Peyer's patch (tissue), 4 donors: ENCODE measurements around the gene TRMT61A.

Experiments
- POLR2A ChIP-seq, 2 donors: fragments of 450-650 bp; IDR thresholded peaks; one replicate each; pipeline ENCODE4 v1.5.1; 2017; ENCODE audit warnings: antibody characterized with exemption in 2 of 2, mild to moderate bottlenecking in 2 of 2, moderate library complexity in 2 of 2
- TF ChIP-seq, protein P1 (sequence below), 6 experiments: fragments of 450-650 bp in 4 of 6; fragments of 200-600 bp in 2 of 6; sonication (generic) in 1 of 6; IDR thresholded peaks; one replicate each; pipeline ENCODE4 v1.5.1; 2017 to 2019; ENCODE audit warnings: antibody characterized with exemption in 6 of 6, mild to moderate bottlenecking in 3 of 6, moderate library complexity in 1 of 6

DNA sequence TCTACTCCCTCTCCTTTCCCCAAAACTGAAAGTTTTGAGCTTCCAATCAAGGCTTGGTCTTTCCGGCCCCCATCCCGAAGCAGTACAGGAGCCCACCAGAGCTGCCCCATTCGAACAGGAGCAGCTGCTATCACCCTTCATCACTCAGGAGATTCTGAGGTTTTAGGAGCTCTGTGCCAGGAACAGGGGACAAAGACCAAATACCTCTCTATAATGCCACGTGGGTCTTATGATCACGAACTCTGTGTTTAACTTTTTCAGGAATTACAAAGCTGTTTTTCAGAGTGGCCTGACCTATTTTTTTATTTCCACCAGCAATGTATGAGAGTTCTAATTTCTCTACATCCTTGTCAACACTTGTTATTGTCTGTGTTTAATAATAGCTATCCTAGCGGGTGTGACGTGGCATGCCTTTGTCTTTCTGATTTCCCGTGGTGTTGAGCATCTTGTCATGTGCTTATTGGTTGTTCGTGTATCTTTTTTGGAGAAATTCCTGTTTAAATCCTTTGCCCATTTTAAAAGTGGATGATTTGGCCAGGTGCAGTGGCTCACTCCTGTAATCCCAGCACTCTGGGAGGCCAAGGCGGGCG lies 55.4 kb downstream of the TRMT61A start:
- TF ChIP-seq, protein P1, sequence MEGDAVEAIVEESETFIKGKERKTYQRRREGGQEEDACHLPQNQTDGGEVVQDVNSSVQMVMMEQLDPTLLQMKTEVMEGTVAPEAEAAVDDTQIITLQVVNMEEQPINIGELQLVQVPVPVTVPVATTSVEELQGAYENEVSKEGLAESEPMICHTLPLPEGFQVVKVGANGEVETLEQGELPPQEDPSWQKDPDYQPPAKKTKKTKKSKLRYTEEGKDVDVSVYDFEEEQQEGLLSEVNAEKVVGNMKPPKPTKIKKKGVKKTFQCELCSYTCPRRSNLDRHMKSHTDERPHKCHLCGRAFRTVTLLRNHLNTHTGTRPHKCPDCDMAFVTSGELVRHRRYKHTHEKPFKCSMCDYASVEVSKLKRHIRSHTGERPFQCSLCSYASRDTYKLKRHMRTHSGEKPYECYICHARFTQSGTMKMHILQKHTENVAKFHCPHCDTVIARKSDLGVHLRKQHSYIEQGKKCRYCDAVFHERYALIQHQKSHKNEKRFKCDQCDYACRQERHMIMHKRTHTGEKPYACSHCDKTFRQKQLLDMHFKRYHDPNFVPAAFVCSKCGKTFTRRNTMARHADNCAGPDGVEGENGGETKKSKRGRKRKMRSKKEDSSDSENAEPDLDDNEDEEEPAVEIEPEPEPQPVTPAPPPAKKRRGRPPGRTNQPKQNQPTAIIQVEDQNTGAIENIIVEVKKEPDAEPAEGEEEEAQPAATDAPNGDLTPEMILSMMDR (IDR thresholded peaks at IDR 0.05), result no peak
- TF ChIP-seq POLR2A (IDR thresholded peaks at IDR 0.05), result no peak
